ENCODE data around the gene LRRC15.
A peak's percentile ranks its signal among the peaks of the same experiment; 100 is the strongest.

- peak; percentile 72 to 95 for TF ChIP-seq CTCF (IDR thresholded peaks at IDR 0.05)
- TF ChIP-seq EP300 (IDR thresholded peaks at IDR 0.05) = no peak
Observed at GRCh38 chr3:194344012-194344411, 25.5 kb downstream of the LRRC15 start.

Data from suprapubic skin (tissue), 3 donors.